Cardiac muscle cell (in vitro differentiated cells and primary cell): ENCODE measurements around the gene CD209. TPM values are rescaled to one million over a fixed set of nuclear protein-coding genes. Genes with fewer than 3 reads are reported as not detected.

Experiments
- DNase-seq, 2 donors: peaks; one replicate each; pipeline versions ENCODE4 v3.0.0 to v3.0.0-alpha.2; 2010 to 2017; ENCODE audit warnings: low read depth in 1 of 2, low spot score in 1 of 2
- H3K27ac ChIP-seq: fragments of 200-600 bp; sonication (generic); 2 replicates; pipeline ENCODE4 v1.5.1; 2016
- H3K27me3 ChIP-seq: fragments of 200-600 bp; sonication (generic); 2 replicates; pipeline ENCODE4 v1.6.0; 2016; ENCODE audit warnings: control low read depth
- H3K36me3 ChIP-seq: fragments of 200-600 bp; sonication (generic); 2 replicates; pipeline ENCODE4 v1.5.1; 2016; ENCODE audit warnings: control low read depth
- H3K4me1 ChIP-seq: fragments of 200-600 bp; sonication (generic); 2 replicates; pipeline ENCODE4 v1.8.1; 2017; ENCODE audit warnings: low read depth, mild to moderate bottlenecking, mixed run types
- H3K4me3 ChIP-seq: fragments of 200-600 bp; sonication (generic); 2 replicates; pipeline ENCODE4 v1.5.1; 2016; ENCODE audit warnings: mild to moderate bottlenecking
- H3K9me3 ChIP-seq: fragments of 200-600 bp; sonication (generic); 2 replicates; pipeline ENCODE4 v1.5.1; 2017; ENCODE audit warnings: low read depth, mild to moderate bottlenecking, control low read depth
- CTCF ChIP-seq: IDR thresholded peaks from 2 replicates; pipeline ENCODE4 v1.5.1; 2012; ENCODE audit warnings: low read depth, mild to moderate bottlenecking, low read length
- polyA plus RNA-seq: library from polyadenylated mRNA; unstranded; fragments of >200 nt; fragmentation: Nextera tagmentation; extraction: Ambion mirVana; gene quantifications from 2 replicates; pipeline ENCODE4 v1.2.1, GENCODE V29; 2016
- total RNA-seq: library from RNA; depleted of rRNA; stranded (reverse); fragments of >200 nt; gene quantifications from 2 replicates; pipeline ENCODE4 v1.2.3, GENCODE V29; 2016

The CD209 gene
- total and polyA plus RNA-seq, 2 experiments from 2014 or later = not detected

- Histone ChIP-seq H3K27me3 (no peaks in the 10 kb centered on the region), H3K27ac (no peak overlapping the region), H3K4me1 (no peaks in the 10 kb centered on the region), H3K36me3 (no peaks in the 10 kb centered on the region), H3K9me3 (no peaks in the 10 kb centered on the region), H3K4me3 (no peak overlapping the region)
- no peak for TF ChIP-seq CTCF
- no peak for DNase-seq
Measured at GRCh38 chr19:7775761-7776160, 28.4 kb upstream of the CD209 start.

- Histone ChIP-seq H3K4me1 (no peaks in the 10 kb centered on the region), H3K9me3 (no peaks in the 10 kb centered on the region), H3K27ac (no peak overlapping the region), H3K27me3 (no peaks in the 10 kb centered on the region), H3K4me3 (no peak overlapping the region), H3K36me3 (no peaks in the 10 kb centered on the region)
- TF ChIP-seq CTCF = no peak
- DNase-seq = no peak
Measured at GRCh38 chr19:7773841-7774240, 26.5 kb upstream of the CD209 start.

GRCh38 chr19:7772752-7773291, 25.5 kb upstream of the CD209 start:
- Histone ChIP-seq H3K9me3 (no peaks in the 10 kb centered on the region), H3K36me3 (no peaks in the 10 kb centered on the region), H3K27me3 (no peaks in the 10 kb centered on the region), H3K27ac (no peak overlapping the region), H3K4me3 (no peak overlapping the region), H3K4me1 (no peaks in the 10 kb centered on the region)
- no peak for TF ChIP-seq CTCF
- peak in 1 of 2 donors; percentile 80 for DNase-seq

- H3K36me3 ChIP-seq = no peaks in the 10 kb centered on the region
- H3K27ac ChIP-seq = no peak overlapping the region
- no peaks in the 10 kb centered on the region for H3K9me3 ChIP-seq
- H3K4me1 ChIP-seq = no peaks in the 10 kb centered on the region
- no peak for DNase-seq
- H3K4me3 ChIP-seq = no peak overlapping the region
- no peak for TF ChIP-seq CTCF
- H3K27me3 ChIP-seq = peaks cover 4% of the 10 kb centered on the region
Measured at GRCh38 chr19:7771072-7771471, 23.7 kb upstream of the CD209 start.

GRCh38 chr19:7769171-7769570, 21.8 kb upstream of the CD209 start:
- Histone ChIP-seq H3K27ac (no peak overlapping the region), H3K9me3 (no peaks in the 10 kb centered on the region), H3K4me1 (no peaks in the 10 kb centered on the region), H3K36me3 (no peaks in the 10 kb centered on the region), H3K27me3 (peaks cover 4% of the 10 kb centered on the region), H3K4me3 (no peak overlapping the region)
- no peak for DNase-seq
- no peak for TF ChIP-seq CTCF

GRCh38 chr19:7767487-7767886, 20.2 kb upstream of the CD209 start:
- DNase-seq = no peak
- H3K9me3 ChIP-seq = no peaks in the 10 kb centered on the region
- no peaks in the 10 kb centered on the region for H3K36me3 ChIP-seq
- H3K27ac ChIP-seq = no peak overlapping the region
- H3K4me1 ChIP-seq = no peaks in the 10 kb centered on the region
- peaks cover 4% of the 10 kb centered on the region for H3K27me3 ChIP-seq
- TF ChIP-seq CTCF = no peak
- H3K4me3 ChIP-seq = no peak overlapping the region
